NCI-H2029 treated with DMSO at 0.1 percent for 48 hours (cell line): ENCODE results near the gene ESR2.

ENCODE experiments used
- DNase-seq: peaks from one replicate; lab custom pipeline; 2025; lab: John Stamatoyannopoulos, UW

ESR2 gene

DNA sequence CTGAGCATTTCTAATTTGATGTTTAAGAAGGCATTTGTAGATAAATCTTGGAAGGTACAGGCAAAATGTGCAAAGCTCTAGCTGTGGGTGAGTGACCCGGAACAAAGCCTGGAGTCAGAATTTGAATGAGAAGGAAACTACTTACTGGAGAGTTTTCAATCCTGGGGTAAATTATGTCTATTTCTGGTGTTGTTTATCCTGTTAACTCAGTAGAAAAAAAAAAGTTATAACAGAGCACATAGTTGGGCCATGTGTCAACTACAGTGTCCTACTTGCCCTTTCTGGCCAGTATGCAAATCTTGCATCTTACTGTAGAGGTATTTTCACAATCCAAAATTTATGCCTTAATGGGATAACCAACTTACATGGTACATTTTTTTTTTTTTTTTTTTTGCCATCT is 259.0 kb downstream of the ESR2 start:
- DNase-seq, result no peak
